IMR-90 (cell line): ENCODE data around the gene CMKLR1. TPM values are rescaled to one million over a fixed set of nuclear protein-coding genes. Genes with fewer than 3 reads are reported as not detected.

Experiments used
- ATAC-seq: fragments of 200-7000 bp; cut with Tn5 transposase; 2 replicates; pipeline ENCODE4 v1.9.1; 2020; ENCODE audit warnings: low read depth, mild to moderate bottlenecking, moderate library complexity
- BruUV-seq: library from RNA; stranded (reverse); fragments of 400-500 nt; replicated peaks from 2 replicates; lab custom pipeline; 2021; lab: Mats Ljungman, UMichigan
- CTCF ChIA-PET: fragments of 300-600 bp; formaldehyde crosslinking; extraction: SDS; loops from one replicate; lab custom pipeline; 2021; ENCODE audit warnings: antibody characterized with exemption; lab: Yijun Ruan, JAX
- POLR2A ChIA-PET: fragments of 300-600 bp; sonication (Branson Sonifier 250); formaldehyde crosslinking; loops from one replicate; lab custom pipeline; 2022; ENCODE audit warnings: antibody characterized with exemption; ENCODE audit not compliant: unreplicated experiment; lab: Charles Lee
- DNase-seq: peaks from one replicate; pipeline ENCODE4 v3.0.0; 2013
- H2AFZ ChIP-seq: replicated peaks from 2 replicates; pipeline ENCODE3; 2013; ENCODE audit warnings: low read length, mild to moderate bottlenecking; ENCODE audit not compliant: poor library complexity
- H2AK5ac ChIP-seq: 2 replicates; pipeline ENCODE4 v1.6.1; 2013; ENCODE audit warnings: low read depth, low read length, inconsistent platforms
- H2AK9ac ChIP-seq: replicated peaks from 2 replicates; pipeline ENCODE3; 2013; ENCODE audit warnings: mild to moderate bottlenecking, low read depth, low read length, moderate library complexity; ENCODE audit not compliant: poor library complexity
- H2BK120ac ChIP-seq: 2 replicates; pipeline ENCODE4 v1.6.1; 2013; ENCODE audit warnings: low read depth, low read length, inconsistent platforms
- H2BK15ac ChIP-seq: 3 replicates; pipeline ENCODE4 v1.6.1; 2013; ENCODE audit warnings: low read depth, low read length, inconsistent platforms
- H2BK20ac ChIP-seq: 2 replicates; pipeline ENCODE4 v1.6.1; 2013; ENCODE audit warnings: low read depth, mild to moderate bottlenecking, inconsistent platforms, low read length, moderate library complexity
- H2BK5ac ChIP-seq: 2 replicates; pipeline ENCODE4 v1.6.1; 2013; ENCODE audit warnings: mild to moderate bottlenecking, low read depth, low read length, inconsistent platforms; ENCODE audit not compliant: poor library complexity, severe bottlenecking
- H3K14ac ChIP-seq: replicated peaks from 2 replicates; pipeline ENCODE4 v1.6.1; 2013; ENCODE audit warnings: low read depth, low read length, inconsistent platforms
- H3K18ac ChIP-seq: 2 replicates; pipeline ENCODE4 v1.6.1; 2013; ENCODE audit warnings: low read depth, low read length, control low read depth
- H3K23ac ChIP-seq: 2 replicates; pipeline ENCODE4 v1.6.1; 2013; ENCODE audit warnings: low read depth, low read length, inconsistent platforms
- H3K27ac ChIP-seq: 2 replicates; pipeline ENCODE4 v1.5.1; 2013; ENCODE audit warnings: mild to moderate bottlenecking, control low read depth, low read length; ENCODE audit not compliant: insufficient read depth
- H3K27me3 ChIP-seq: 2 replicates; pipeline ENCODE4 v1.6.1; 2013; ENCODE audit warnings: low read length; ENCODE audit not compliant: control insufficient read depth, insufficient read depth
- H3K36me3 ChIP-seq: 2 replicates; pipeline ENCODE4 v1.6.1; 2013; ENCODE audit warnings: low read length, mixed read lengths; ENCODE audit not compliant: control insufficient read depth, insufficient read depth
- H3K4ac ChIP-seq: 2 replicates; pipeline ENCODE4 v1.6.1; 2013; ENCODE audit warnings: low read depth, low read length, inconsistent platforms
- H3K4me1 ChIP-seq: 2 replicates; pipeline ENCODE4 v1.6.1; 2013; ENCODE audit warnings: low read length, mixed read lengths; ENCODE audit not compliant: control insufficient read depth, insufficient read depth
- H3K4me2 ChIP-seq: 2 replicates; pipeline ENCODE4 v1.6.1; 2013; ENCODE audit warnings: low read depth, mild to moderate bottlenecking, control low read depth, low read length, moderate library complexity
- H3K4me3 ChIP-seq: 2 replicates; pipeline ENCODE4 v1.5.1; 2013; ENCODE audit warnings: low read depth, mild to moderate bottlenecking, control low read depth, low read length, moderate library complexity; ENCODE audit not compliant: insufficient read depth
- H3K56ac ChIP-seq: 2 replicates; pipeline ENCODE4 v1.6.1; 2013; ENCODE audit warnings: low read length, inconsistent platforms; ENCODE audit not compliant: insufficient read depth; ENCODE audit errors: extremely low read depth
- H3K79me1 ChIP-seq, 2 experiments: 2 replicates each; pipeline ENCODE4 v1.6.1; 2013; ENCODE audit warnings: low read length in 2 of 2, inconsistent platforms in 1 of 2, low read depth in 1 of 2
- H3K9ac ChIP-seq: 2 replicates; pipeline ENCODE4 v1.6.1; 2013; ENCODE audit warnings: low read depth, low read length, control low read depth
- H3K9me1 ChIP-seq: 2 replicates; pipeline ENCODE4 v1.6.1; 2013; ENCODE audit warnings: low read length, inconsistent platforms; ENCODE audit not compliant: insufficient read depth
- H3K9me3 ChIP-seq: 2 replicates; pipeline ENCODE4 v1.6.1; 2013; ENCODE audit warnings: low read length; ENCODE audit not compliant: control insufficient read depth, insufficient read depth
- H4K20me1 ChIP-seq: 2 replicates; pipeline ENCODE4 v1.6.1; 2013; ENCODE audit warnings: low read length, inconsistent platforms; ENCODE audit not compliant: insufficient read depth
- H4K5ac ChIP-seq: 2 replicates; pipeline ENCODE4 v1.6.1; 2013; ENCODE audit warnings: mild to moderate bottlenecking, low read depth, low read length, control low read depth
- H4K8ac ChIP-seq, 2 experiments: 2 replicates each; pipeline ENCODE4 v1.6.1; 2013; ENCODE audit warnings: low read depth in 2 of 2, low read length in 2 of 2, control low read depth in 1 of 2, inconsistent platforms in 1 of 2
- H4K91ac ChIP-seq: 2 replicates; pipeline ENCODE4 v1.6.1; 2013; ENCODE audit warnings: low read depth, low read length, inconsistent platforms; ENCODE audit not compliant: insufficient read depth
- FOS ChIP-seq: fragments of 150-350 bp; IDR thresholded peaks from 2 replicates; pipeline ENCODE4 v1.6.1; 2016; ENCODE audit warnings: low read depth, low read length
- POLR2A ChIP-seq: IDR thresholded peaks from 2 replicates; pipeline ENCODE4 v1.6.1; 2012; ENCODE audit warnings: mild to moderate bottlenecking, low read depth, low read length
- WGBS, 2 experiments: methylation state at CpG; one replicate each; pipeline versions ENCODE4 v1.1.5 to v1.1.7; 2013; ENCODE audit warnings: missing lambda C conversion rate in 2 of 2; ENCODE audit not compliant: insufficient read length in 1 of 2; ENCODE audit errors: extremely low coverage in 2 of 2; 5-methylcytosine and 5-hydroxymethylcytosine counted together
- dilution Hi-C: fragments of 300-500 bp; cut with HindIII; formaldehyde crosslinking; loops from one replicate; pipeline ENCODE4 v1.14.3; 2018; ENCODE audit warnings: low sequenced_read_pairs; ENCODE audit not compliant: unreplicated experiment
- in situ Hi-C: fragments of 300-500 bp; cut with MboI; formaldehyde crosslinking; loops from 3 replicates; pipeline ENCODE4 v1.14.3; 2019; ENCODE audit warnings: low sequenced_read_pairs, inconsistent platforms, mixed read lengths
- intact Hi-C: fragments of 100-400 bp; cut with micrococcal nuclease; formaldehyde crosslinking; loops from 2 replicates; pipeline ENCODE4 v1.10.0; 2022
- polyA plus RNA-seq, 3 experiments: library from polyadenylated mRNA; depleted of rRNA; stranded (reverse); fragments of >200 nt; gene quantifications; 2 replicates each; pipeline ENCODE4 v1.2.3, GENCODE V29; 2012; ENCODE audit warnings: low replicate concordance in 1 of 3
- total RNA-seq: library from RNA; depleted of rRNA; stranded (reverse); fragments of >200 nt; gene quantifications from 2 replicates; pipeline ENCODE4 v1.2.3, GENCODE V29; 2012
- TF ChIP-seq, protein P1 (sequence below): conservative IDR thresholded peaks from 2 replicates; pipeline ENCODE4 v1.5.1; 2012; ENCODE audit warnings: mild to moderate bottlenecking, low read depth, low read length, improper control_type of control experiment

The CMKLR1 gene
- total and polyA plus RNA-seq, 2 of the 4 experiments (the other 2 are of a cell fraction), result not detected

DNA sequence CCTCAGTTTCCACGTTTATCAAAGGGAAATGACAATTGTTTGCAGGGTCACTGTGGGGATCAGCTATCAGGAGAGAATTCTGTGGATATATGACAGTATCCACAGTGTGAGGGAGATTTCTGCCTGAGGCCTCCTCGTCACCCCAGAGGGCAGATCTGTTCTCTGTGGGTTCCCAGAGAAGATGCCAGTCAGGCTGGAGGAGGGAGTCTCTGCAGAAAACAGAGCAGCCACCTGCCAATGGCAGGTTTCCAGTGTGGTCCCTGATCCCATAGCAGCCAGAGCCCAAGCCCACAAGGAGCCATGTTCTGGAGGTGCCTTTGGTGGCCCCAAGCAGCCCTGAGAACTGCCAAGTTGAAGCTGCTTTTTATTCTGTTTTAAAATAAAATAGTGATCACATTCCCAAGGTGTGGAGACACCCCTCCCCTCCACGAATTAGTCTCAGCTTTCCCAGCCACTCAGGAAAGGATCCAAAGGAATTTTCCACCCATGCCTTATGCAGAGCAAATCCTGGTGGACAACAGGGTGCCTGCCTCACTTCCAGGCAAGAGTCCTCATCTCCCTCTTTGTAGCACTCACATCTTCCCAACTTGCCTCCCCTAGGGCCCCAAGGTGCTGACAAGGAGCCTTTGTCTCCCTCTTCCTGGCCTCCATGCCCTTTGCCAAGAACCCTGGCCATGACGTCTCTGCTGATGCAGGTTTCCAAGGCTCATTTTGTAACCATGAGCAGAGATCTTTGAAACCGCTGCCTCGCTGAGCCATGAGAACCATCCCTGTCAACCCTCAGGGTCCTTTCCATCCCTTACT is 20.4 kb downstream of the CMKLR1 start:
- BruUV-seq, result no TSS peak
- Histone ChIP-seq H3K23ac (no peak overlapping the region), H4K5ac (no peak overlapping the region), H2AK9ac (no peak overlapping the region), H3K4me2 (no peak overlapping the region), H2AFZ (no peak overlapping the region), H2BK120ac (no peak overlapping the region), H4K20me1 (no peaks in the 10 kb centered on the region), H2BK20ac (no peak overlapping the region), H3K79me1 (no peaks in the 10 kb centered on the region), H2BK5ac (no peak overlapping the region), H3K4ac (no peak overlapping the region), H3K4me3 (no peak overlapping the region), H3K9me1 (no peaks in the 10 kb centered on the region), H3K27ac (no peak overlapping the region), H3K36me3 (no peaks in the 10 kb centered on the region), H3K4me1 (no peaks in the 10 kb centered on the region), H2AK5ac (no peak overlapping the region), H4K91ac (no peak overlapping the region), H3K9ac (no peak overlapping the region), H2BK15ac (no peak overlapping the region), H3K56ac (no peak overlapping the region), H3K9me3 (no peaks in the 10 kb centered on the region), H3K27me3 (0 out of 2 replicates have a peak, but pooled peaks cover 2% of the 10 kb centered on the region), H3K14ac (no peak overlapping the region), H3K18ac (no peak overlapping the region), H4K8ac (no peak overlapping the region)
- dilution Hi-C loops (no loop called here), in situ Hi-C loops (no loop called here), intact Hi-C loops (no loop called here)
- TF ChIP-seq, protein P1, sequence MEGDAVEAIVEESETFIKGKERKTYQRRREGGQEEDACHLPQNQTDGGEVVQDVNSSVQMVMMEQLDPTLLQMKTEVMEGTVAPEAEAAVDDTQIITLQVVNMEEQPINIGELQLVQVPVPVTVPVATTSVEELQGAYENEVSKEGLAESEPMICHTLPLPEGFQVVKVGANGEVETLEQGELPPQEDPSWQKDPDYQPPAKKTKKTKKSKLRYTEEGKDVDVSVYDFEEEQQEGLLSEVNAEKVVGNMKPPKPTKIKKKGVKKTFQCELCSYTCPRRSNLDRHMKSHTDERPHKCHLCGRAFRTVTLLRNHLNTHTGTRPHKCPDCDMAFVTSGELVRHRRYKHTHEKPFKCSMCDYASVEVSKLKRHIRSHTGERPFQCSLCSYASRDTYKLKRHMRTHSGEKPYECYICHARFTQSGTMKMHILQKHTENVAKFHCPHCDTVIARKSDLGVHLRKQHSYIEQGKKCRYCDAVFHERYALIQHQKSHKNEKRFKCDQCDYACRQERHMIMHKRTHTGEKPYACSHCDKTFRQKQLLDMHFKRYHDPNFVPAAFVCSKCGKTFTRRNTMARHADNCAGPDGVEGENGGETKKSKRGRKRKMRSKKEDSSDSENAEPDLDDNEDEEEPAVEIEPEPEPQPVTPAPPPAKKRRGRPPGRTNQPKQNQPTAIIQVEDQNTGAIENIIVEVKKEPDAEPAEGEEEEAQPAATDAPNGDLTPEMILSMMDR, result no peak
- TF ChIP-seq POLR2A, result no peak
- TF ChIP-seq FOS, result no peak
- 20% methylated on average over 1 of the region's 6 CpGs; no CpG with 5 or more reads in 1 of the 2 experiments for WGBS, 2 experiments
- DNase-seq, result no peak
- no peak for ATAC-seq
- ChIA-PET POLR2A (no interaction called here), CTCF (no interaction called here)
